H1 (cell line): Measurements from ENCODE around the gene LMOD2. TPM values are rescaled to one million over a fixed set of nuclear protein-coding genes. Genes with fewer than 3 reads are reported as not detected.

Experiments used
- CTCF ChIA-PET: fragments of 300-600 bp; sonication (Branson Sonifier 250); formaldehyde crosslinking; loops from one replicate; lab custom pipeline; 2021; ENCODE audit not compliant: partially characterized antibody; lab: Charles Lee
- POLR2A ChIA-PET: fragments of 300-600 bp; sonication (Branson Sonifier 250); formaldehyde crosslinking; loops from one replicate; lab custom pipeline; 2021; ENCODE audit warnings: inconsistent platforms; ENCODE audit not compliant: partially characterized antibody; lab: Charles Lee
- DNase-seq, 2 experiments: peaks; one replicate each; pipeline versions ENCODE4 v3.0.0 to v3.0.0-alpha.2; 2010 to 2022; ENCODE audit warnings: low spot score in 2 of 2, low read depth in 1 of 2, mixed read lengths in 1 of 2
- FAIRE-seq: peaks from 2 replicates; lab custom pipeline; 2011; peaks lifted over from hg19 to GRCh38; lab: Jason Lieb, UNC
- H2AFZ ChIP-seq: 2 replicates; pipeline ENCODE4 v1.8.1; 2012; ENCODE audit warnings: low read length, inconsistent platforms
- H2AK5ac ChIP-seq: 2 replicates; pipeline ENCODE4 v1.6.1; 2013; ENCODE audit warnings: low read depth, low read length
- H2BK120ac ChIP-seq: replicated peaks from 2 replicates; pipeline ENCODE3; 2013; ENCODE audit warnings: low read depth, low read length, inconsistent platforms
- H2BK12ac ChIP-seq: 2 replicates; pipeline ENCODE4 v1.6.1; 2013; ENCODE audit warnings: low read depth, low read length
- H2BK15ac ChIP-seq: 2 replicates; pipeline ENCODE4 v1.6.1; 2013; ENCODE audit warnings: low read length
- H2BK20ac ChIP-seq: 2 replicates; pipeline ENCODE4 v1.6.1; 2013; ENCODE audit warnings: low read length
- H2BK5ac ChIP-seq: 2 replicates; pipeline ENCODE4 v1.6.1; 2013; ENCODE audit warnings: low read depth, low read length
- H3K14ac ChIP-seq: 2 replicates; pipeline ENCODE4 v1.6.1; 2013; ENCODE audit warnings: inconsistent platforms; ENCODE audit not compliant: insufficient read length
- H3K18ac ChIP-seq: 2 replicates; pipeline ENCODE4 v1.6.1; 2013; ENCODE audit warnings: low read length; ENCODE audit errors: extremely low read depth
- H3K23ac ChIP-seq: 2 replicates; pipeline ENCODE4 v1.6.1; 2013; ENCODE audit warnings: inconsistent platforms; ENCODE audit not compliant: insufficient read length
- H3K23me2 ChIP-seq: 2 replicates; pipeline ENCODE4 v1.6.1; 2013; ENCODE audit warnings: low read depth, low read length
- H3K27ac ChIP-seq: 2 replicates; pipeline ENCODE4 v1.6.1; 2011; ENCODE audit warnings: low read depth, low read length, inconsistent platforms
- H3K27me3 ChIP-seq, 4 experiments: replicated peaks in 1 of 4; 1 replicate in 1 of 4; 2 replicates in 3 of 4; pipeline versions ENCODE4 v1.6.1 to v1.8.1; 2011 to 2013; ENCODE audit warnings: low read length in 3 of 4, mild to moderate bottlenecking in 3 of 4, inconsistent platforms in 2 of 4, mixed read lengths in 2 of 4, moderate library complexity in 1 of 4; ENCODE audit not compliant: control insufficient read depth in 3 of 4, insufficient read depth in 3 of 4; ENCODE audit errors: extremely low read depth in 1 of 4
- H3K36me3 ChIP-seq, 4 experiments: 2 replicates each; pipeline versions ENCODE4 v1.6.1 to v1.8.1; 2011 to 2013; ENCODE audit warnings: mild to moderate bottlenecking in 4 of 4, low read length in 3 of 4, moderate library complexity in 2 of 4, control low read depth in 1 of 4, inconsistent platforms in 1 of 4; ENCODE audit not compliant: insufficient read depth in 4 of 4, control insufficient read depth in 2 of 4
- H3K4ac ChIP-seq: replicated peaks from 2 replicates; pipeline ENCODE3; 2013; ENCODE audit warnings: low read length, low read depth, mixed read lengths, inconsistent platforms; ENCODE audit not compliant: insufficient read length
- H3K4me1 ChIP-seq, 4 experiments: replicated peaks in 1 of 4; 1 replicate in 1 of 4; 2 replicates in 3 of 4; pipeline versions ENCODE4 v1.6.1 to v1.8.1; 2011 to 2013; ENCODE audit warnings: low read length in 3 of 4, inconsistent platforms in 2 of 4, mixed read lengths in 1 of 4; ENCODE audit not compliant: insufficient read depth in 4 of 4, control insufficient read depth in 3 of 4
- H3K4me2 ChIP-seq, 2 experiments: 2 replicates each; pipeline versions ENCODE4 v1.6.1 to v1.8.1; 2011 to 2013; ENCODE audit warnings: low read depth in 2 of 2, low read length in 2 of 2, control low read depth in 1 of 2, inconsistent platforms in 1 of 2, mild to moderate bottlenecking in 1 of 2; ENCODE audit not compliant: insufficient read depth in 1 of 2
- H3K4me3 ChIP-seq, 4 experiments: fragments of 200-600, 300-600 bp in 1 of 4; sonication (generic), shearing (Covaris generic), sonication (Bioruptor Twin) in 1 of 4; 2 replicates each; pipeline versions ENCODE4 v1.5.1 to v1.8.1; 2011 to 2016; ENCODE audit warnings: low read length in 4 of 4, low read depth in 3 of 4, control low read depth in 2 of 4, inconsistent platforms in 2 of 4, mild to moderate bottlenecking in 2 of 4, mixed read lengths in 1 of 4, moderate library complexity in 1 of 4; ENCODE audit not compliant: insufficient read depth in 2 of 4; ENCODE audit errors: extremely low read depth in 1 of 4
- H3K56ac ChIP-seq: replicated peaks from 2 replicates; pipeline ENCODE3; 2013; ENCODE audit warnings: low read depth, mild to moderate bottlenecking, mixed read lengths, low read length, inconsistent platforms; ENCODE audit not compliant: insufficient read length
- H3K79me1 ChIP-seq: 2 replicates; pipeline ENCODE4 v1.6.1; 2013; ENCODE audit warnings: low read depth, low read length, control low read depth
- H3K79me2 ChIP-seq, 2 experiments: 2 replicates each; pipeline versions ENCODE4 v1.6.1 to v1.8.1; 2012 to 2013; ENCODE audit warnings: low read length in 2 of 2, mild to moderate bottlenecking in 2 of 2, inconsistent platforms in 1 of 2; ENCODE audit not compliant: insufficient read depth in 2 of 2, control insufficient read depth in 1 of 2
- H3K9ac ChIP-seq, 4 experiments: replicated peaks in 1 of 4; 1 replicate in 1 of 4; 2 replicates in 3 of 4; pipeline versions ENCODE4 v1.6.1 to v1.8.1; 2011 to 2013; ENCODE audit warnings: low read depth in 3 of 4, low read length in 3 of 4, control low read depth in 2 of 4, mild to moderate bottlenecking in 2 of 4, moderate library complexity in 2 of 4, inconsistent platforms in 1 of 4; ENCODE audit errors: extremely low read depth in 1 of 4
- H3K9me3 ChIP-seq, 2 experiments: 2 replicates each; pipeline versions ENCODE4 v1.6.1 to v1.8.1; 2012 to 2013; ENCODE audit warnings: mild to moderate bottlenecking in 2 of 2, moderate library complexity in 2 of 2, control low read depth in 1 of 2, inconsistent platforms in 1 of 2, low read depth in 1 of 2, low read length in 1 of 2, mixed read lengths in 1 of 2; ENCODE audit not compliant: insufficient read depth in 2 of 2
- H4K20me1 ChIP-seq, 2 experiments: replicated peaks in 1 of 2; 2 replicates each; pipeline versions ENCODE3 to v1.8.1; 2011 to 2013; ENCODE audit warnings: inconsistent platforms in 2 of 2, low read length in 2 of 2, mild to moderate bottlenecking in 1 of 2; ENCODE audit not compliant: insufficient read depth in 2 of 2, control insufficient read depth in 1 of 2
- H4K5ac ChIP-seq: 2 replicates; pipeline ENCODE4 v1.6.1; 2013; ENCODE audit warnings: low read length, low read depth, mixed read lengths, inconsistent platforms; ENCODE audit not compliant: insufficient read length
- H4K8ac ChIP-seq: 2 replicates; pipeline ENCODE4 v1.8.0; 2013; ENCODE audit warnings: mild to moderate bottlenecking, moderate library complexity, low read length, inconsistent platforms; ENCODE audit not compliant: insufficient read depth; ENCODE audit errors: extremely low read depth
- H4K91ac ChIP-seq: replicated peaks from 2 replicates; pipeline ENCODE3; 2013; ENCODE audit warnings: low read length, mixed read lengths, inconsistent platforms; ENCODE audit not compliant: insufficient read length
- BCL11A ChIP-seq, 2 experiments: IDR thresholded peaks; one replicate each; pipeline ENCODE4 v1.6.1; 2011; ENCODE audit warnings: low read depth in 2 of 2, low read length in 2 of 2, mild to moderate bottlenecking in 2 of 2
- CREB1 ChIP-seq: IDR thresholded peaks from 2 replicates; pipeline ENCODE4 v1.6.1; 2012; ENCODE audit warnings: inconsistent platforms
- GTF2F1 ChIP-seq: IDR thresholded peaks from 2 replicates; pipeline ENCODE4 v1.6.1; 2012; ENCODE audit warnings: low read depth, low read length, improper control_type of control experiment, borderline replicate concordance
- JUND ChIP-seq: IDR thresholded peaks from 2 replicates; pipeline ENCODE4 v1.6.1; 2011; ENCODE audit warnings: mild to moderate bottlenecking, improper control_type of control experiment, low read length
- POLR2A ChIP-seq, 2 experiments: IDR thresholded peaks; 1 replicate in 1 of 2; 2 replicates in 1 of 2; pipeline ENCODE4 v1.6.1; 2011; ENCODE audit warnings: low read depth in 2 of 2, low read length in 2 of 2, mild to moderate bottlenecking in 2 of 2; ENCODE audit errors: control extremely low read depth in 1 of 2
- SP1 ChIP-seq: IDR thresholded peaks from 2 replicates; pipeline ENCODE4 v1.6.1; 2011; ENCODE audit warnings: low read depth, low read length
- SRF ChIP-seq: IDR thresholded peaks from 2 replicates; pipeline ENCODE4 v1.6.1; 2011; ENCODE audit warnings: mild to moderate bottlenecking, low read depth, low read length, moderate library complexity
- TAF1 ChIP-seq: IDR thresholded peaks from 2 replicates; pipeline ENCODE4 v1.6.1; 2011; ENCODE audit warnings: mild to moderate bottlenecking, low read depth, low read length
- TAF7 ChIP-seq: optimal IDR thresholded peaks from 2 replicates; pipeline ENCODE3; 2011; ENCODE audit warnings: low read depth, mild to moderate bottlenecking, inconsistent platforms, low read length, moderate library complexity, borderline replicate concordance
- TBP ChIP-seq: IDR thresholded peaks from 2 replicates; pipeline ENCODE4 v1.6.1; 2011; ENCODE audit warnings: low read depth, low read length, improper control_type of control experiment
- WGBS, 2 experiments: shearing (Covaris generic) in 1 of 2; methylation state at CpG; one replicate each; pipeline versions ENCODE4 v1.1.6 to v1.1.7; 2013 to 2015; ENCODE audit warnings: low lambda C conversion rate in 2 of 2, mixed read lengths in 2 of 2, inconsistent platforms in 1 of 2, low coverage in 1 of 2, missing lambda C conversion rate in 1 of 2; ENCODE audit not compliant: insufficient replicate concordance in 2 of 2, insufficient coverage in 1 of 2, insufficient read length in 1 of 2; ENCODE audit errors: extremely low coverage in 1 of 2, missing lambda C conversion rate in 1 of 2; 5-methylcytosine and 5-hydroxymethylcytosine counted together
- polyA plus RNA-seq, 7 experiments: library from polyadenylated mRNA; depleted of rRNA in 3 of 7; stranded (reverse) in 5 of 7; unstranded in 2 of 7; fragments of >200 nt in 5 of 7; fragments of 200-250 nt in 2 of 7; gene quantifications; 1 replicate in 5 of 7; 2 replicates in 1 of 7; 4 replicates in 1 of 7; pipeline versions ENCODE4 v1.2.1 to v1.2.3, GENCODE V29; 2011 to 2013; ENCODE audit warnings: missing spikeins in 2 of 7, mixed read lengths in 2 of 7
- total RNA-seq: library from RNA; stranded (reverse); fragmentation: NEBNext Ultra II Directional; extraction: Animal tissue kit (Norgen Biotek cat#: 25700); gene quantifications from 2 replicates; pipeline ENCODE4 v1.2.1, GENCODE V29; 2021
- TF ChIP-seq, protein P1 (sequence below): IDR thresholded peaks from 2 replicates; pipeline ENCODE4 v1.6.1; 2012; ENCODE audit warnings: inconsistent platforms

Gene LMOD2
- total and polyA plus RNA-seq, 2 of the 8 experiments (the other 6 are each of a cell fraction or from before 2014, with no cell fraction given): 0.03 to 0.22 TPM

DNA sequence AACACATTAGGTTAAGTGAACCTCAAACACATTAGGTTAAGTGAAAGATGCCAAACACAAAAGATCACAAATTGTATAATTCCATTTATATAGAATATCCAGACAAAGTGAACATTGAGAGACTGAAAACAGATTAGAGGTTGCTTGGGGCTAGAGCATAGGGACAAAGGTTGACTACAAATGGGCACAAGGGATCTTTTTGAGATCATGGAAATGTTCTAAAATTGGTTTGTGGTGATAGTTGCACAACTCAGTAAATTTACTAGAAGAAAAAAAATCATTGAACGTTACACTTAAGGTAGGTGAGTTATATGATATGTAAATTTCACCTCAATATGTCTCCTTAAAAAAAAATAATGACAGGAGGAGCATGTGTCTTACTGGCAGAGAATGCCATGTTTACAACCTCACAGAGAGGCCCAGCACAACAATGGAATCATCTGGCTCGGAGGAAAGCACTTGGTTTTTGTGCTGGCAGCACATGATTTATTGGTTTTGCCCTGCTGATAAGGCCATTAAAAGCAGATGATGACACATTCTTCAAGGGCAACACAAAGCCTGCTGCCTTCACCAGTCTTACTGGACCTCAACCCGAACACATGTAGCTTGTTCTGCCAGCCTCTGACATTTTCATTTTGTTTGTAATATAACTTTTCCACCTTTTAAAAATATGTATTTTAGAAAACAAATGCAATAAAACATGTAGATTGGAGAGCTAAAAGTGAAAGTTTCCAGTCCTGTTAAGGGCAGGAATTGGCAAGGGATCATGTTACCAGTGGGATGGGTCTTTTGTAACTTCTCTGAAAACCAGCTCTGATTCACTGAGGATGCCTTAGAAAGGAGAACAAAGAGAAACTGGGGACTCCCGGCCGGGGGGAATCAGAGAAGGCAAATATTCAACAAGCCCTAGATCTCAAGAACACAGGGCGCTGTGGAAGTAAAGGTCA is 11.9 kb upstream of the LMOD2 start:
- H3K9ac ChIP-seq: peak overlapping the region in 1 of 4 experiments; percentile 11; a peak in 1 of 7 replicates
- TF ChIP-seq, protein P1, sequence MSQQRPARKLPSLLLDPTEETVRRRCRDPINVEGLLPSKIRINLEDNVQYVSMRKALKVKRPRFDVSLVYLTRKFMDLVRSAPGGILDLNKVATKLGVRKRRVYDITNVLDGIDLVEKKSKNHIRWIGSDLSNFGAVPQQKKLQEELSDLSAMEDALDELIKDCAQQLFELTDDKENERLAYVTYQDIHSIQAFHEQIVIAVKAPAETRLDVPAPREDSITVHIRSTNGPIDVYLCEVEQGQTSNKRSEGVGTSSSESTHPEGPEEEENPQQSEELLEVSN: no peak
- TF ChIP-seq POLR2A (IDR thresholded peaks at IDR 0.05; ENCODE audit: control extremely low read depth in 1 of 2, low read depth in 2 of 2, low read length in 2 of 2) (peak in 1 of 2 experiments; percentile 55; a peak in 1 of 3 replicates), TAF7 (peak; percentile 81), TAF1 (peak; percentile 90), BCL11A (IDR thresholded peaks at IDR 0.05; ENCODE audit: low read depth in 2 of 2, low read length in 2 of 2) (no peak), SP1 (peak; percentile 6; the same call in 1 of the 2 replicates), TBP (peak; percentile 89), SRF (peak; percentile 84), GTF2F1 (no peak), JUND (no peak), CREB1 (0 out of 2 replicates have a peak, but pooled peaks have one; percentile 13)
- FAIRE-seq: peak; percentile 28

More for the DNA sequence above, 11.9 kb upstream of the LMOD2 start:
- CTCF ChIA-PET: interaction anchor here (0.5 to 4.7 kb wide), 4 partner anchors 8 to 457 kb away, joined by 3 to 33 read pairs (median 7); no protein-coding TSS in a partner anchor
- DNase-seq: peak; percentile 33 to 57
- H4K20me1 ChIP-seq: no peaks in the 10 kb centered on the region
- no peaks in the 10 kb centered on the region for H3K79me1 ChIP-seq
- H2AK5ac ChIP-seq: peak overlapping the region; percentile 32; the same call in 1 of the 2 replicates
- peak overlapping the region; percentile 39 for H4K5ac ChIP-seq
- H3K4ac ChIP-seq: no peak overlapping the region
- no peak overlapping the region; the same call in 1 of the 2 replicates for H2BK12ac ChIP-seq
- H2BK20ac ChIP-seq: no peak overlapping the region; the same call in 1 of the 2 replicates
- no peaks in the 10 kb centered on the region for H3K79me2 ChIP-seq
- H2BK120ac ChIP-seq: peak overlapping the region; percentile 35
- H3K56ac ChIP-seq: no peak overlapping the region
- no peak overlapping the region for H3K14ac ChIP-seq
- peak overlapping the region; percentile 92 for H3K18ac ChIP-seq
- peak overlapping the region; percentile 48 to 54 for H3K4me2 ChIP-seq
- H2BK5ac ChIP-seq: peak overlapping the region; percentile 89; the same call in 1 of the 2 replicates
- H3K27me3 ChIP-seq: no peaks in the 10 kb centered on the region
- peak overlapping the region; percentile 60; the same call in 1 of the 2 replicates for H3K27ac ChIP-seq
- POLR2A ChIA-PET: interaction anchor here (0.6 to 2.0 kb wide), 6 partner anchors 9 to 105 kb away, joined by 3 to 7 read pairs (median 4); partner anchors contain the start of gene WASL
- WGBS, 2 experiments: 22% methylated on average over 6 of the region's 6 CpGs; no CpG with 5 or more reads in 1 of the 2 experiments
- H3K4me1 ChIP-seq: peaks cover 3 to 13% (median 9%) of the 10 kb centered on the region in 4 experiments; a peak in 6 of 7 replicates
- H3K4me3 ChIP-seq: peak overlapping the region in 3 of 4 experiments; percentile 6 to 31 (median 12); a peak in 4 of 8 replicates
- no peaks in the 10 kb centered on the region for H3K23me2 ChIP-seq
- H2AFZ ChIP-seq: peak overlapping the region; percentile 93
- no peaks in the 10 kb centered on the region for H3K9me3 ChIP-seq
- H4K91ac ChIP-seq: peak overlapping the region; percentile 79
- H2BK15ac ChIP-seq: 0 out of 2 replicates have a peak overlapping the region, but pooled peaks have one; percentile 94
- H3K23ac ChIP-seq: no peak overlapping the region
- no peak overlapping the region for H4K8ac ChIP-seq
- H3K36me3 ChIP-seq: no peaks in the 10 kb centered on the region
